Measurements from ENCODE around the gene UBE2E2.
A peak's percentile ranks its signal among the peaks of the same experiment; 100 is the strongest.
"Not testable (repeated sequence)": the region's sequence is repeated elsewhere in the genome, so short reads cannot be mapped to it uniquely, and the experiment has no call there.

Gene UBE2E2

DNA sequence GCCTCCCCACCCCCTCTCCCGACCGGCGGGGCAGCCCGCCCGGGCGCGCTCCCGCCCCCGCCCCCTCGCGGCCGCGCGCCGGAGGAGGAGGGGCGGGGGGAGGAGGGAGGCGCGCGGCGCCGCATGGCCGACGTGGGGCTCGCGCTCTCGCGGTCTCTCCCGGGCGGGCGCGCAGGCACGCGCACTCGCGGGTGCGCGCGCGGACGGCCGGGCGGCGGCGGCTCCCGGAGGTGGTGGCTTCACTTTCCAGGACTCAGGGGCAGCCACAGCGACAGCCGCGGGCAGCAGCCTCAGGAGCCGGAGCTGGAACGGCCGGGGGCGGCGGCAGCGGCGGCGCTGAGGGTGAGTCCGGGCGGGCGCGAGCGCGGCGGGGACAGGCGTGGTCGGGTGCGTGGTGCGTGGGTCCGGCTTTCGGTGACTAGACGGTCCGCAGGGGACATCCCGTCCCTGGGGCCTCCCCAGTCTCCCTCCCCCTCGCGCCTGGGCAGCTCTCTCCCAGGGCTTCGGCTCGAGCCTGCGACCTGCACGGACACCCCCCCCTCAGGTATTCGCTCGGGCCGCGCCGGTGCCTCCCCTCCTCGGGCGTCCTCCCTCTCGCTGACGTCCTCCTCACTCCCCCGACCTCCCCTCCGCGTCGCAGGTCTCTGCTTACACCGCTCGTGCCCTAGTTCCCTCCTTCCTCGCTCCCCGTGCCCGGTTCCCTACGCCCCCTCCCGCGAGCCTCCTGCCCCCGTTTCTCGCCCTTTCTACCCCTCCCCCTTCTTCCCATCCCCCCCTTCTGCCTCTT lies at the start of gene UBE2E2:
UBE2E2 (plus strand) TSS at position 407 of the 787 bp plus-strand sequence.
- peak; percentile 75 for DNase-seq (ENCODE audit: low spot score)

DNA sequence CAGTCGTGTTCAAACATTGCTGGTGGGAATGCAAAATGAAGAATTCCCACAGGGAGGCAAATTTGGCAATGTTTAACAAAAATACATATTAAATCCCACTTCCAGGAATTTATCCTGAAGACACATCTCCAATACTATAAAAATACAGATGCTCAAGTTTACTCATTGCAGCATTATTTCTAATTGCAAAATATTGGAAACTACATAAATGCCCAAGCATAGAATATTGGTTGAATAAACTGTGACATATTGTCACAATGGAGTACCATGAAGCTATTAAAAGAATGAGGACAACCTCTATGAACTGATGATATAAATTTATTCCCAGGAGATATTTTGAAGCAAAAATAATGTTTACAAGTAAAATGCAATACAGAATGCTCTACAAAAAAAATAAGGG lies 49.7 kb upstream of the UBE2E2 start:
- DNase-seq (ENCODE audit: low spot score): no peak

DNA sequence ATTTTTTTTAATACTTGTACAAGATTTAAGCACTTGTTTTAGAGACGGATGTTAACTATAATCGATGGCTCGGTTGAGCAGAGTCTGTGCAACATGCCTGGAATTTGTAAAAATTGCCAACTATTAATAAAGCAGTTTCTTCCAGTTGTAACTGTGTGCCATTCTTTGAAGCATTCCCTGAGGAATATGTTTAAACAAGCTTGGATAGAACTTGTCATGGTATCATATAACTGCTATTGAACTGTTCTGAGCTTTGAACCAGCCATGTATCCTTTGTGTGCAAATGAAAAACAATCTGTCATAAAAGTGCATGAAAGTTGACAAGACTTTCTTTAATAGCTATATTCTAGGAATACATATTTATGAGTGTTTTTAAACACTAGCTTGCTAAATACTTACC lies 45.8 kb upstream of the UBE2E2 start:
- no peak for DNase-seq (ENCODE audit: low spot score)

DNA sequence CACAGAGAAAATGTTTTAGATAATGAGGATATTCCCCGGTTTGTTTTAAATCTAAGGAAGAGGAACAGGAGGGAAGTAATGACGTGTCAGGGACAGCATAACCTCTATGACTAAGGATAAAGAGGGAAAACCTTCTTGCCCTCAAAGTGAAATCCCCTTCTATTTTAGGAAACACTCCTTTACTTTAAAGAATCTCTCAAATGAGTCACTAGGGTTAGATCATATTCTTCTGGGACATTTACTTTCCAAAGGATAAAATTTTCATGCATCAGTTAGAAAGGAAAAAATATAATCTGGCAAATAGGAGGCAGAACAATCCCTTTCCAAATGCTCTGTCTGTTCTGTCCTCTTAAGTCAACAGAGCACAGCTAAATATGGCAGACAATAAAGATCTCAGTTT lies 43.2 kb upstream of the UBE2E2 start:
- no peak for DNase-seq (ENCODE audit: low spot score)

DNA sequence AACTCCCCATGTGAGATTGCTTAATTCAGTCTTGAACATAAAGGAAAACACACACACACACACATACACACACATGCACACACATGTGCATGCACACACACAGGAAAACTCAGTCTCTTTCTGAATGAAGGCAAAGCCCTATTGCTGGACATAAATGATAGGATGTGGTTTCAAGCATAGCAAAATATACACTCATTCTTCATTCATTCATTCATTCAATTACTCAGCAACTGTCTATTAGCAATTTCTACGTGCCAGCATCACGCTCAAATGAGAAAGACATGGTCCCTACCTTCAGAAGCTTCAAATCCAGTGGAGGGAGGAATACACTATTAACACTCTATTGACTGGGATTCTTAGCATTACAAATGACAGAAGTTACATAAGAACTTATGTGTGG lies 41.8 kb upstream of the UBE2E2 start:
- DNase-seq (ENCODE audit: low spot score): no peak

DNA sequence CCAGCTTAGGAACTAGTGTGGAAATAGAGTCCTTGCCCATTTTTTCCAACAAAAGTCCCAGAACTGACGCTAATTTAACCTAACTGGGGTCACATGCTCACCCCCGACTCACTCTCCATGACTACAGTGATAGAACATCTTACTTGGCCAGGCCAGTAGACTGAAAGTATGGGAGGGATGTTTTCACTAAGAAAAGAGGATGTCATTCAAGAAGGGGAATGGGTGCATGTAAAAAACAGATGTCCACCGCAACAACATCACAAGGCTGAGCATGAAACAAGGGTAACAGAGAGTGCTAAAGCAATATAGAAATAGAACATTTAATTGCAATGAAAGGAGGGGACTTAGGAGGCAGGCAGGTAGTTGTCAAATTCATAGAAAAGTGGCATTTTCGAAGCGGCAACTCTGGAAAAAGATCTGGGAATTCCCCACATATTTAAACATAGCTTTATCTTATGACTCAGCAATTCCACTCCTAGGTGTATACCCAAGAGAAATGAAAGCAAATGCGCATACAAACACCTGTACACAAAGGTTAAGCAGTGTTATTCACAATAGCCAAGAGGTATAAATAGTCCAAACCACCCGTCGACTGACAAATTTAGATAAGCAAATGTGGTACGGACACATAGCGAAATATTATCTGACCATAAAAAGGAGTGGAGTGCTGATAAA lies 41.1 kb upstream of the UBE2E2 start:
- DNase-seq (ENCODE audit: low spot score): no peak

DNA sequence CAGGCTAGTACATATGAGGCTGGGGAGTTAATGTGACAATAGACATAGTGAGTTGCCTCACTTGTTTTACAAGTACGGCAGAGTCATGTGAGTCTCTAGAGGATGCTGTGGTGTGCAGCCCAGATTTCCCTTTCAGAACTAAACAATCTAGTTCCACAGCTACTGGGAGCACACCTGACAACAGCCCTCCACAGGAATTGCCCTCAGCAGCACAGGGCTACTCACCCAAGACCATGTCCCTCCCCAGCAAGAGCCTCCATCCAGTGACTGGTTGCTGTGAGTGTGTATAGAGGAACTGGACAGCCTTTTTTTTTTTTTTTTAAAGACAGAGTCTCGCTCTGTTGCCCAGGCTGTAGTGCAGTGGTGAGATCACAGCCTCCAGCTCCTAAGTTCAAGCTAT lies 40.2 kb upstream of the UBE2E2 start:
- no peak for DNase-seq (ENCODE audit: low spot score)

DNA sequence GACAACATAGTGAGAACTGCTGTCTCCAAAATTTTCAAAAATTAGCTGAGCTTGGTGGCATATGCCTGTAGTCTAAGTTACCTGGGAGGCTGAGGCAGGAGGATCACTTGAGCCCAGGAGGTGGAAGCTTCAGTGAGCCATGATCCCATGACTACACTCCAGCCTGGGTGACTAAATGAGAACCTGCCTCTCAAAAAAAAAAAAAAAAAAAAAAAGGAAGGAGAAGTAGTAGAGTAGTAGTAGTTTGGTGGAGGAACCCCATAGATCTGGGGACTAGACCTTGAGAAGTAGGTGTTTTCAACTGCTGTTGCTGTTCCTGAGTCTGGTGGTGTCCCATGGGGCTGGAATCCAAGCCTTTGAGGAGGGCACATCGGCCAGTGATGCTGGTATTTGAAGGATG lies 38.4 kb upstream of the UBE2E2 start:
- DNase-seq (ENCODE audit: low spot score): no peak

DNA sequence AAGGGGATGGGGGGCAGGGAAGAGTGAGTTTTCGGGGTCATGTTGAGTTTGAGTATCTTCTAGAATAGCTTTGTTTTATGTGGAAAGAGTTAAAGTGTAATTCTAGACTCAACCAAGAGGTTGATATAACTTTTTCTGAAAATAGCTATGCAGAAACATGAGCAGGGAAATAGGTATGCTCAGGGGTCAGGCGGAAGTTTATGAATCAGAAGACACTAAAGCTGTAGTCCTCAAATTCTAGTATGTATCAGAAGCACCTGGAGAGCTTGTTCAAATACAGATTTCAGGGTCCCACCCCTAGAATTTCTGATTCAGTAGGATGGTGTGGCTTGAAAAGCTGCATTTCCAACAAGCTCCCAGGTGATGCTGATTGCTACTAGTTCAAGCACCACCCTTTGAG lies 37.6 kb upstream of the UBE2E2 start:
- no peak for DNase-seq (ENCODE audit: low spot score)

DNA sequence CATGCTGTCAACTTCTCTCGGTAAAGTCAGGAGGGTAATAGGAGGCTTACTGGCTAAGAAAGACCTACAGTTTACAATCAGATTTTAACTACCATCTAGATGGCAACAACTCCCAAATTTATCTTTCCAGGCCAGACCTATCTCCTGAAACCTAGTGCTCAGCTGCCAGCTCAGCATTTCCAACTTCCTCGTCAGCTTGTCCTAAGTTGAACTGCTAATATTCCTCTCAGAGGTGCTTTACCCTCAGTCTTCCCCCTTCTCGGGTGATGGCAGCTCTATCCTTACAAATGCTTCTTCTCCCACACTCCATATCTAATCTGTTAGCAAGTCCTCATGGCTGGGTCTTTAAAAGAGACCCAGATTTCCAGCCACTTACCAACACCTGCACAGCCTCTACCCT lies 36.9 kb upstream of the UBE2E2 start:
- no peak for DNase-seq (ENCODE audit: low spot score)

DNA sequence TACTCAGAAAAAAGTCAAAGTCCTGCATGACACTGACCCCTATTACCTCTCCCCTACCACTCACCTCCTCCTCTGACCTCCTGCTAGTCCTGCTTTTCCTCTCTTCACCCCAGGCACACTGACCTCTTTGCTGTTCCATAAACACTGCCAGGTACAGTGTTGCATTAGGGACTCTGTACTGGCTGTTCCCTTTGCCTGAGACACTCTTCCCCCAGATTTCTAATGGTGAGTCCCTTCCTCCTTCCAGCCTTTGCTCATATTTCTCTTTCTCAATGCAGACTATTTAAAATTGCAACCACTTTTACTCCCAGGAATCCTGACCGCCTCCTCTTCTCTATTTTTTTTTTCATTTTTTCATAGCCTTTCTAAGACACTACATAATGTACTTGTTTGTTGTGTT lies 36.3 kb upstream of the UBE2E2 start:
- no peak for DNase-seq (ENCODE audit: low spot score)

DNA sequence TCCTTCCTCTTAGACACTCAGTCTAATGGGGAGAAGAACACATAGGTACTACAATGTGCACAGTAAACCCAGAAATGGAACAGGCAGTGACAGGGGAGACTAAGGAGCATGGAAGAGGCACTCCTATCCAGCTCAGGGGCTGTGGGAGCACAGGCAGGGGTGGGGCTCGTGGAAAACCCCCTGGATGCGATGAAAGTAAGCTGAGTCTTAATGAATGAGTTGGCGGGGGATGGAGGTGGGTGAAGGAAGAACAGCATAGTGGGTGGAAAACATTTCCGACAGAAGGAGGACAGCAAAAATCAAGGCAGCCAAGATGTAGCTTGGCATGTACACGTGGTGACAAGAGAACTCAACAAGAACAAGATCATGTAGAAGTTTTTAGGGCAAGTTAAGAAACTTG lies 33.6 kb upstream of the UBE2E2 start:
- DNase-seq (ENCODE audit: low spot score): no peak

DNA sequence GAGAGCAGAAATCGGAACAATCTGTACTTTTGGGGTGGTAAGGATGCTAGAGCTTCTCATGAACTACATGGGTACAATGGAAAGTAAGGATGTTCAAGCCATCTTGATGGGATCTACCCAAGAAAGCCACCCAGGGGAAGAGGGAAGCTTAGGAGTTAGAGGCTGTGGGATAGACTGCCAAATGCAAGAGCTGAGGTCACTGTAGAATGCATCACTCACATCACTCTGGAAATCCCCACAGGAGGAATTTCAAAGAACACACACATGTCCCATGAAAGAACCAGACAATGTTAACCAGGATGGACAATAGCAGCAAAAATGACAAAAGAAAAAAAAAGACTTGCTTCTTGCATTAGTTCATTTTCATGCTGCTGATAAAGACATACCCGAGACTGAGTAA lies 32.8 kb upstream of the UBE2E2 start:
- DNase-seq (ENCODE audit: low spot score): no peak

DNA sequence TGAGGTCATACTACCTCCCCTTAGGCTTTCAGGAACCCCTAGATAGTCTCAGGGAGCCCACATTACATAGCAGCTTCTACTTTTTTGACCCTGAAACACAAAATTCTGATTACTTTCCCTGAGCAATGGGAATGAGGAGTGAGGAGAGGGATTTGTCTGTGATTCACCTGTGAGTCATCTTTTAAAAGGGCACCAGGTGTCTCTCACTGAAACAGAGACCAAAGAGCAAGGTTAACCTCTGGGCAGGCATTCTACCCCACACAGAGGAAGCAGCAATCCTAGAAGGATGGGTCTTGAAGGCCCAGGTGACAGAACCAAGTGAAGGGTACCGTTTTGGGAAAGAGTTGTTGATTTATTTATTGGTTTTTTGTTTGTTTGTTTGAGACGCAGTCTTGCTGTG lies 31.1 kb upstream of the UBE2E2 start:
- no peak for DNase-seq (ENCODE audit: low spot score)

DNA sequence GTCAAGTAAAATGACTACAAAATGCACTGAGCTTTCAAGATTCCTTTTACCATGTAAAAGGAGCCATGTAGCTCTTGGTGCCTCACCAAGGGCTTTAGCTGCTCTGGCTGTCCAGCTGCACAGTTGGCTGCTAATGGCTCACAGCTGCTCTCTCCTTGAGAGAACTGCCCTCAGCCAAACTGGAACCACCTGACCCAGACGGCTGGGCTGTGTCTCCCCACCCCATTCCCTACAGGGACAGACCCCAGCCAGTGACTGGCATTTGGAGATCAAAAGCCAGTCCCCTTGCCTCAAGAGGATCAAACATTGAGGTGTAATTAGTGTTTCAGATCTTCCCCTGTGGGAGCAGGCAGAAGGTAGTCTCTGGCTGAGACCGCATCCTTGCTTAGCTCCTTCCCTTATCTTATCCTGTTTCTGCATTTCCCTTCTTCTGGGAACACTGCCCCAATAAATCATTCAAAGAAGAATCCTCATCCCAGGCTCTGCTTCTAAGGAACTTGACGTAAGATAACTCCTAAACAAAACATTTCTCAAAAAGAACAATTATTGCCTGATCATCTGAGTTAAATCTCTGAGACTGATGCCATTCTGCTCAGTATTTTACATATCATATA lies 28.6 kb upstream of the UBE2E2 start:
- no peak for DNase-seq (ENCODE audit: low spot score)

DNA sequence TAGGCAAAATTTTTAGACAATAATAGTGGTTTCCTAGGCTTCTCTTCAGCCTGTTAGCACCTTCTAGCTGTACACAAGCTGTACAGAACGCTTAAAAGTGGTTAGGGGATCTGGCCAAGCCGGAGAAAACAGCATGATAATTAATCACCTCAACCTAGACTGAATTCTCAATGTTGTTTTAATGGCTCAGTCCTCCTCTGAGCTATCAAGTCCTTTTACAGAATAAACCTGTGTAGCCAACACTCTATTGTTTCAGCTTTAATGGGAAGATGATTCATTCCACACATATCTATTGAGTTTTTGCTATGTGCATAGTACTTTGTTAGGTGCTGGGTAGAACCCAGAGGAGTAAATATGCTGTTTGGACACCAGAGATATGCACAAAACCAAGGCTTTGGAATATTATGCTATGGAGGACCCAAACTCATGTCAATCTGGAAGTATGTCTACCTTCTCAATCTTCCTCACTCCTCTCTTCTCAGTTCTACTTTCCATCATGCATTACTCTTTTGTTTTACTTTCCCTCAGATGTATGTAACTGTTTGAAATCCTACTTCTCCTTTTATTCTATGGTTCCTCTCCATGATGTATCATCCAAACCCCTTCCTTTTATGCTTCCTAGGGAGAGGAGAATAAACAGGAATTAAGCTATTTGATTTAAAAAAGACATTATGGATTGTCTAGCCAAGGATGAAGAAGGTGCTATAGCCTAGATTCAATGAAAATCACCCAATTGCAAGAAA lies 27.6 kb upstream of the UBE2E2 start:
- DNase-seq (ENCODE audit: low spot score): no peak

DNA sequence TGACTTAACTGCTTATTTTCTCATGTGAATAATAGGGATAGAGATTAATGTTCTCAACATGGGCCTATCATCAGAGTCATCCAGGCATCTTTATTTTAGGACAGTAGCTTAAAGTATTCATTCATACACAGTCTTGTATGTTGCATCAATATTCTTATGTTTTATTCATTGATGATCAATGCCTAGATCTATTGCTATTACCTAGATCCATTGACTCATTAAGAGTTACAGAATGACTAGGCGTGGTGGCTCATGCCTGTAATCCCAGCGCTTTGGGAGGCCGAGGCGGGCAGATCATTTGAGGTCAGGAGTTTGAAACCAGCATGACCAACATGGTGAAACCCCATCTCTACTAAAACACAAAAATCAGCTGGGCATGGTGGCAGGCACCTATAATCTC lies 26.3 kb upstream of the UBE2E2 start:
- DNase-seq (ENCODE audit: low spot score): not testable (repeated sequence)

DNA sequence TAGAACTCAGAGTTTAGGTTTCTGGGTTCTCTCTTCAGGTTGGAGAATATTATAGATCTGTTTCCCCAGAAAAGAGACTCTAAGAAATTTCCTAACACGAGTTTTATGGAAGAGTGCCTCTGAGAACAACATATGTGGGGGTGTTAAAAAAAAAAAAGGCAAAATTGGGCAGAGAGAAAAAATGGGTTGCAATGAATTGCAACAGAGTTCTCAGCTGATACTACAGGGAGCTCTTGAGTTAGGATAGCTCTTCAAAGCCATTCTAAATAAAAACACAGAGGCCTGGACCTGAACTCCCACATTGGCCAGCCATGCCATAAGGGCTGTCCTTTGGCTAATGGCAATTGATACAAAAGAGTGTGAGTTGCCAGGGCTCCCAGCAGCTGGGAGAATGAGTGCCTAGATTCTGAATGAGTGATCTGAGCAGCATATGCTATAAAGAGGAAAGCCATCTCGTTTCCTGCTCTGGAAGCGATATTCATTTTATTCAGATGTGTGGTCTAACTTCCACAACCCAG lies 20.1 kb upstream of the UBE2E2 start:
- no peak for DNase-seq (ENCODE audit: low spot score)

DNA sequence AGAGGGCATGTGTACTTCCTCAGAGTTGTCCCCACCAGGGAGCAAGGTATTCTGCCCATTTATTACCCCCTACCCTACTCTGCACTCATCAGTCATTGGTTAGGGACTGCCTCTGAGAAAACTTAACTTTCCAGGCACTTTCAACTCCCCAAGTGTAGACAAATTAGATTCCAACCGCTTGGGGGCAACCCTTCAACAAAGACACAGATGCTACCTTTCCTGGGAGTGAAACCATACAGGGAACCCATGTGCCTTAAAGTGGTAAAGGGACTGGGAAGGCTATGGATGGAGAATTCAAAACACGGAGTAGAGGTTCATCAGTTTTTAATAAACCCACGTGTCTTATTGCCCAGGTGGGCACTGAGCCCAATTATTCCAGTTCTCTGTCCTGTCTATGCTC lies 19.4 kb upstream of the UBE2E2 start:
- DNase-seq (ENCODE audit: low spot score): peak; percentile 46

DNA sequence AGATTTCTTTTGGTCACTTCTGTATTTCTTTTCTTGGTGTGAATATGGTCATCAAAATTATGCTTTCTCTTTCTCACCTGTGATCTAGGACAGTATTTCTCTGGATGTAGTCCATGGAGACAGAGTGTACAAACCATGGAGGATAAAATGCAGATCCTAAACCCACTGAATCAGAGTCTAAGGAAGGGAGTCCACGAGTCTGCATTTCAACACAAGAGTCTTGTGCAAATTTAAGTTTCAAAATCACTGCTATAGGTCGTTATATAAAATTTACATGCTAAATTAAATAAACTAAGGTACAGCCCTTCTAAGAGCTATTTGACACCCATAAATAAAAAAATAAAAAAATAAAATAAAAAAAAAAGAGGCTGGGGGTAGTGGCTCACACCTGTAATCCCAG lies 17.3 kb upstream of the UBE2E2 start:
- no peak for DNase-seq (ENCODE audit: low spot score)

DNA sequence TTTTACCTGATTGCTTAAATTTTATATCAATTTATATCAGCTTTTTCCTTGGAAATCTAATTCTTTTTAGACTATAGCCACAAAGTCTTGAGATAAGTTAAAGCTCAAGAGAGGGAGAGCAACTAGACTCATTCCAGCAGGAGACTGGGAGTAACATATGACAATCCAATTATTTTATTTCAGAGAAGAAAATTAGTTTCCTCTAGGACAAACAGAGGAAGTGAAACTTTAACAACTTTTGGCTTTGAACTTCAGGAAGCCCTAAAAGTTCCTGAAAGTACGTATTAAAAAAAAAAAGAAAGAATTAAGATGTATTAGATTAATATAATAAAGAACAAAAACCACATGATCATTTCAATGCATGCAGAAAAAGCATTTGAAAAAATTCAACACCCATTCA lies 13.9 kb upstream of the UBE2E2 start:
- no peak for DNase-seq (ENCODE audit: low spot score)

DNA sequence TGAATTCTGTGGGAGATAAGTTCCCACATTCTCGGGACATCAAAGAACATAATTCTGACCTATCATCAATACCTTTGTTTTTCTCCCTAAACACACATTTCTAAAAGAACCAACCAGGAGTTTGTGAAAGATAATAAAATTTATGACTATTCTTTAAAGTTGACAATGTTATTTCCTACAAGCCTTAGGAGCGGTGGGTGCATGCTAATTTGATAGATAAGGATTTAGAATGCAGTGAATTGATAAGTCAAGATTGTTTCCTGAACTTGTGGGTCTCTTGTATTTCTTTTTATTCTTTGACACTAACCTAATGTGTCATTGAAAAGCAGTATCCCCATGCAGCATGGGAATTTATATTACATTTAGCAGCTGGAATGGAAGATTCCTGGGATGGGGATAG lies 10.3 kb upstream of the UBE2E2 start:
- DNase-seq (ENCODE audit: low spot score): no peak

DNA sequence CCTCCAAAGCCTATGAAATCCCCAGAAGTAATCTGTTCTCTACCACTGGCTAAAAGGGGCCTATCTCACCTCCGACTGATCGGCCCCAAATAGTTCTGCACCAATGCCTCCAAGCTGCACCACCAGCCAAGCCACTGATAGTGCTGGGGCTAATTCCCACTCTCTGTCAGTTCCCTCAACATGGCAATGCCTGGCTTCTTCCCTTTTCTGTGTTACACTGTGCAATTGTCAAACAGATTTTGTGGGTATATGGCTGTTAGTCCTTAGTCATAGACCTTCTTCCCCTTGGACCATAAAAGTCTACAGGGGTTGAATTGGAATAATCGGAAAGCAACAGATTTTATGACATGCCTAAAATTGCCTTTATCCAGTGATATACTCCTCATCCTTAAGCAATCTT lies 9.3 kb upstream of the UBE2E2 start:
- no peak for DNase-seq (ENCODE audit: low spot score)

Data from Ammon's horn (tissue), 1 donor.